DMS53 treated with DMSO at 0.1 percent for 48 hours (cell line): Measurements from ENCODE around the gene ZFPM1.

Source experiments
- DNase-seq: peaks from one replicate; lab custom pipeline; 2025; ENCODE audit not compliant: unreplicated experiment; lab: John Stamatoyannopoulos, UW

The ZFPM1 gene

GRCh38 chr16:88417684-88418476 lies 35.2 kb upstream of the ZFPM1 start:
- no peak for DNase-seq

- DNase-seq: no peak
Measured at GRCh38 chr16:88418869-88419268, 34.2 kb upstream of the ZFPM1 start.

DNA sequence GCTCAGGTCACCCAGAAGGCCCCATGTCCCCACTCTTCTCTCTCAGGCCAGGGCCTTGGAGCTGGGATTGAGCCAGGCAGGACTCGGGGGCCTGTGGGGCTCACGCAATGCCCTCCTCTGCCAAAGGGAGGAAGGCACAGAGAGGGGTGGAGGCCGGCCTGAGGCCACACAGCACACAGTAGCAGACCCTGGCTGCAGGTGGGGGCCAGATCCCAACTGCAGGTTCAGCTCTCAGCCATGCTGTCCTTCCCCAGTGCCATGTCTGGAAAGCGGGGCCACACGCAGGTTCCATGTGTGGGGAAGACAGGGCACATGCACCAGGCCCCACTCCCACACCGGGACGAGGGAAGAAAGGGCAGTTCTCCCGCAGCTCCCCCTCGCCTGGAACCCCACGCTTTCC lies 33.3 kb upstream of the ZFPM1 start:
- no peak for DNase-seq

DNA sequence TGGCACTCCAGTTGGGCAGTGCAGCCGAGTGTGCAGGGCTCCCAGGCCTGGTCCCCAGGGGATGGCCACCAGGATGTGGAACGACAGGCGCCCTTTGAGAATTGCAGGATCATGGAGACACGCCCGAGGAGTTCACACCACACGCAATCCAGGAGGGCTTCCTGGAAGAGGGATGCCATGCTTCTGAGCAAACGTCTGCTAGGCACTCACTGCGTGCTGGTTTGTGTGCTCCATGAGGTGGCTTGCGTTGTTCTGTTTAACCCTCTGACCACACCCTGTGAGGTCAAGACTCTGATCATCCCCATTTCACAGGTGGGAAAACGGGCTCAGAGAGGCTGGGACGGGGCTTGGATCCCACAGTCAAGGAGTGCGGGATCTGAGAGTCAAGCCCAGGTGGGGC lies 32.6 kb upstream of the ZFPM1 start:
- DNase-seq: no peak

DNA sequence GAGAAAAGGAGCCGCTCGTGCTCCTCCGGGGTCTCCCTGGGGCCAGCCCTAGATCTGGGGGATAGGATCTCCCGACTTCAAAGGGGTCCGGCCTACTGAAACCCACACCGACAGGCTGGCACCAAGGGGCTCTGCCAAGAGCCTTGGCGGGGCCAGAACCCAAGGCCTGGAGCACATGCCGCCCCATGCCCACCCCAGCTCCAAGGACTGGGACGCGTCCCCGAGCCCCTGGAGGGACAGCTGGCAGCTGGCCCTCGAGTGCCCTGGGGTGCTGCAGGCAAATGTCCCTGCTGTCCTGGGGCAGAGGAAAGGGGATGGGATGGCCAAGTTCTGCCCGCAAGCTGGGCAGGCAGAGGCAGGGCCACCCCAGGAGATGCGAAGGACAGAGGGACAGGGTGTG lies 31.8 kb upstream of the ZFPM1 start:
- DNase-seq: no peak

GRCh38 chr16:88421871-88422433 lies 31.1 kb upstream of the ZFPM1 start:
- DNase-seq: no peak

DNA sequence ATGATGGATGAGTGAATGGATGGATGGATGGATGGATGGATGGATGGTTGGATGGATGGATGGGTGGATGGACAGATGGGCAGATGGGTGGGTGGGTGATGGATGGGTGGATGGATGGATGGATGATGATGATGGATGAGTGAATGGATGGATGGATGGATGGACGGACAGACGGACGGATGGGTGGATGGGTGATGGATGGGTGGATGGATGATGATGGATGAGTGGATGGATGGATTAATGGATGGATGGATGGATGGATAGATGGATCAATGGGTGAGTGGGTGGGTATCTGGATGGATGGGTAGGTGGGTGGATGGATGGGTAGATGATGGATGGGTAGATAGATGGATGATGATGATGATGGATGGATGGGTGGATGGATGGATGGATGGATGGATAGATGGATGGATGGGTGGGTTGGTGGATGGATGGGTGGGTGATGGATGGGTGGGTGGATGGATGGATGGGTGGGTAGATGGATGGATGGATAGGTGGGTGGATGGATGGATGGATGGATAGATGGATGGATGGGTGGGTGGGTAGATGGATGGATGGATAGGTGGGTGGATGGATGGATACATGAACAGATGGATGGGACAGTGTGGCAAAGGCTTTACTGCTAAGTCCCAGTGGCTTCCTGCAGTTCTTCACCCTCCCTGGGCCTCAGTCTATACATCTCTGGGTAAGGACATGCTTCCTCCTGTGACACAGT lies 30.2 kb upstream of the ZFPM1 start:
- DNase-seq: no peak

DNA sequence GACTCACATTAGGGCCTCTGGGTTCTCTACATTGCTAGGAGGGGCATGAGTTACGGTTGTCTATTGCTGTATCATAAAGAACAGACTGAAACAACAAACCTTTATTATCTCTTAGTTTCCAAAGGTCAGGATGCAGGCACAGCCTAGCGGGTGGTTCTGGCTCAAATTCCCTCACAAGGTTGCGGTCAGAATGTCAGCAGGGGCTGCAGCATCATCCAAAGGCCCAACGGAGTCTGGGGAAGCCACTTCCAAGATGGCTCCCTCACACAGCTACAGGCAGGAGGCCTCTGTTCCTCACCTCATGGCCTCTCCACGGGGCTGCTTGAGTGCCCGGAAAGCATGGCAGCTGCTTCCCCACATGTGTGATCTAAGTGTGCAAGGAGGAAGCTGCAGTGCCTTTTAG lies 29.6 kb upstream of the ZFPM1 start:
- DNase-seq: no peak

DNA sequence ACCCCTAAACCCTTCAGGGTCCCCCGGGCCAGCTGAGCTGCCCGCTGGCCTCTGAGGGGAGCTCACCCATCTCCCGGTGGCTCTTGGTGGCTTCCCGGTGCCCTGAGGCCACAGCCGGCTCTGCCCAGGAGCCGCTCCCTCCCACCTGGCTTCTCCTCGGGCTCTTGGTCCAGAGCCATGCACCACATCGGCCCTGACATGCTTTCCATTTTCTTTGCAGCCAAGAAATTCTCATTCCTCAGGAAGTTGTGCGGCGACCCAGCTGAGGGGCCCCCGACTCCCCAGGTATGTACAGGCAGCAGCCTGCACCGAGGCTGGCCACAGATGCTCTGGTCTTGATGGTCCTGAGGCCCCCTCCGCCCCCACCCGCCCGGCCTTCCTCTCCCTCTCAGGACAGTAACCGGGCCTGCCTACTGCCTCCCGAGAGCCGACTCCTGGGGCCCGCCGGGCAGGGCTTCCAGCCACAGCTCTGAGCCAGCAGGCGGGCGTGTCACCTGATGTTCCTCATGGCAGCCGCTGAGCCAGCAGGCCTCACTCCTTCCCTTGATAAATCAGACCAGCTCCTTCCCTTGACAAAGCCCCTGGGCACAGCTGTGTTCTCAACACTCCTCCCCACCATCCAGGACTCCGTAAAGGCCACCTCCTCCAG lies 28.4 kb upstream of the ZFPM1 start:
- no peak for DNase-seq

- DNase-seq: no peak
Measured at GRCh38 chr16:88426018-88426417, 27.1 kb upstream of the ZFPM1 start.

DNA sequence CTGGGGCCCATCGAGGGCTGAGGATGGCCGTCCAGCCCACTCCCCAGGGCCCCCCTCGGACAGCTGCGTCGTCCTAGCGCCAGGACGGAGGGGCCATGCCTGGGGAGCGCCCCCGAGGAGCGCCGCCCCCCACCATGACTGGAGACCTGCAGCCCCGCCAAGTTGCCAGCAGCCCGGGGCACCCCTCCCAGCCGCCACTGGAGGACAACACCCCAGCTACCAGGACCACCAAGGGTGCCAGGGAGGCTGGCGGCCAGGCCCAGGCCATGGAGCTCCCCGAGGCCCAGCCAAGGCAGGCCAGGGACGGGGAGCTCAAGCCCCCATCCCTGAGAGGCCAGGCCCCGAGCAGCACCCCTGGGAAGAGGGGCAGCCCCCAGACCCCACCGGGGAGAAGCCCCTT lies 25.7 kb upstream of the ZFPM1 start:
- no peak for DNase-seq

GRCh38 chr16:88428156-88428555 lies 24.9 kb upstream of the ZFPM1 start:
- DNase-seq: no peak

DNA sequence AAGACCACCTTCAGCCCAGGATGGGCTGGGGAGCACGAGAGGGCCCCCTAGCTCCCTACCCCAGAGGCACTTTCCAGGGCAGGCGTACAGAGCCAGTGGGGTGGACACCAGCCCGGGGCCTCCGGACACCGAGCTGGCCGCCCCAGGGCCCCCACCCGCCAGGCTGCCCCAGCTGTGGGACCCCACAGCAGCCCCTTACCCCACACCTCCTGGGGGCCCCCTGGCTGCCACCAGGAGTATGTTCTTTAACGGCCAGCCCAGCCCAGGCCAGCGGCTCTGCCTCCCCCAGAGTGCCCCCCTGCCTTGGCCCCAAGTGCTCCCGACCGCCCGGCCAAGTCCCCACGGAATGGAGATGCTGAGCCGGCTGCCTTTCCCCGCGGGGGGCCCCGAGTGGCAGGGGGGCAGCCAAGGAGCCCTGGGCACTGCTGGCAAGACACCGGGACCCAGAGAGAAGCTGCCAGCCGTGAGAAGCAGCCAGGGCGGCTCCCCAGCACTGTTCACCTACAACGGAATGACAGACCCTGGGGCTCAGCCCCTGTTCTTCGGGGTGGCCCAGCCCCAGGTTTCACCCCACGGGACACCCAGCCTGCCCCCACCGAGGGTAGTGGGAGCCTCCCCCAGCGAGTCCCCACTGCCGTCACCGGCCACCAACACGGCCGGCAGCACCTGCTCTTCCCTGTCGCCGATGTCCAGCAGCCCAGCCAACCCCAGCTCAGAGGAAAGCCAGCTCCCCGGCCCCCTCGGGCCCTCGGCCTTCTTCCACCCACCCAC lies 24.3 kb upstream of the ZFPM1 start:
- no peak for DNase-seq

DNA sequence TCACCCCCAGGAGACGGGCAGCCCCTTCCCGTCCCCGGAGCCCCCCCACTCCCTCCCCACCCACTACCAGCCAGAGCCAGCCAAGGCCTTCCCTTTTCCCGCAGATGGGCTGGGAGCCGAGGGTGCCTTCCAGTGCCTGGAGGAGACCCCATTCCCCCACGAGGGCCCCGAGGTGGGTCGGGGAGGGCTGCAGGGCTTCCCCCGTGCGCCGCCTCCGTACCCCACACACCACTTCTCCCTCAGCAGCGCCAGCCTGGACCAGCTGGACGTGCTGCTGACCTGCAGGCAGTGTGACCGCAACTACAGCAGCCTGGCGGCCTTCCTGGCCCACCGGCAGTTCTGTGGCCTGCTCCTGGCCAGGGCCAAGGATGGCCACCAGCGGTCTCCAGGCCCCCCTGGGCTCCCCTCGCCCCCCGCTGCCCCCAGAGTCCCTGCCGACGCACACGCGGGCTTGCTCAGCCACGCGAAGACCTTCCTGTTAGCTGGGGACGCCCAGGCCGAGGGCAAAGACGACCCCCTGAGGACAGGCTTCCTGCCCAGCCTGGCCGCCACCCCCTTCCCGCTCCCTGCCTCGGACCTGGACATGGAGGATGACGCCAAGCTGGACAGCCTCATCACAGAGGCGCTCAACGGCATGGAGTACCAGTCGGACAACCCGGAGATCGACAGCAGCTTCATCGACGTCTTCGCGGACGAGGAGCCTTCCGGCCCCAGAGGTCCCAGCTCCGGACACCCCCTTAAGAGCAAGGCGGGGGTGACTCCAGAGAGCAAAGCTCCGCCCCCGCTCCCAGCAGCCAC lies 23.5 kb upstream of the ZFPM1 start:
- no peak for DNase-seq

- DNase-seq: no peak
Measured at GRCh38 chr16:88430185-88430523, 22.9 kb upstream of the ZFPM1 start.

DNA sequence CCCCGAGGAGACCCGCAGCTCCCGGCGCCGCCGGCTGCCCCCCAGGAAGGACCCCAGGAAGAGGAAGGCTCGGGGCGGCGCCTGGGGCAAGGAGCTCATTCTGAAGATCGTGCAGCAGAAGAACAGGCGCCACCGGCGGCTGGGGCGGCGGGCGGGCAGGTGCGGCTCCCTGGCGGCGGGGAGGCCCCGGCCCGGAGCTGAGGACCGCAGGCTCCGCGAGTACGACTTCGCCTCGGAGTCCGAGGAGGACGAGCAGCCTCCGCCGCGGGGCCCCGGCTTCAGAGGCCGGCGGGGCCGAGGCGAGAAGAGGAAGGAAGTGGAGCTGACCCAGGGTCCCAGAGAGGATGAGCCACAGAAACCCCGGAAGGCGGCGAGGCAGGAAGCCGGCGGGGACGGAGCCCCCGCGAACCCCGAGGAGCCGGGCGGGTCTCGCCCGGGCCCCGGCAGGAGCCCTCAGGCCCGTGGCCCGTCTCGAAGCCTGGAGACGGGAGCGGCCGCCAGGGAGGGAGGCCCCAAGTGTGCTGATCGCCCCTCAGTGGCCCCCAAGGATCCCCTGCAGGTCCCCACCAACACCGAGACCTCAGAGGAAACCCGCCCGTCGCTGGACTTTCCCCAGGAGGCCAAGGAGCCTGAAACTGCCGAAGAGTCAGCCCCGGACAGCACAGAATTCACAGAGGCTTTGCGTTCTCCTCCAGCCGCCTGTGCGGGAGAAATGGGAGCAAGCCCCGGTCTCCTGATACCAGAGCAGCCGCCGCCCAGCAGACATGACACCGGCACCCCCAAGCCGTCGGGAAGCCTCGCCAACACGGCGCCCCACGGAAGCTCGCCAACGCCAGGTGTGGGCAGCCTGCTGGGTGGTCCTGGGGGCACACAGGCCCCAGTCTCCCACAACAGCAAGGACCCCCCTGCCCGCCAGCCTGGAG lies 22.3 kb upstream of the ZFPM1 start:
- no peak for DNase-seq

- no peak for DNase-seq
Measured at GRCh38 chr16:88431651-88432050, 21.4 kb upstream of the ZFPM1 start.

DNA sequence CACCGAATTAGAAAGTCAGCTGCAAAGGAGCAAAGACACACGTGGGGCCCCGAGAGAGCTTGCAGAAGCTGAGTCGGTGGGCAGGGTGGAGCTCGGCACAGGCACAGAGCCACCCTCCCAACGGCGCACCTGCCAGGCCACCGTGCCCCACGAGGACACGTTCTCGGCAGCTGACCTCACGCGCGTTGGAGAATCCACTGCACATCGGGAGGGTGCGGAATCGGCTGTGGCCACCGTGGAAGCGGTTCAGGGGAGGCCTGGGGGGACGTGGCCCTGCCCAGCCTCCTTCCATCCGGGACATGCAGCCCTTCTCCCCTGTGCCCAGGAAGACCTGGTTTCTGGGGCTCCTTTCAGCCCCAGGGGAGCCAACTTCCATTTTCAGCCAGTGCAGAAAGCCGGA lies 20.9 kb upstream of the ZFPM1 start:
- no peak for DNase-seq

- DNase-seq: no peak
Measured at GRCh38 chr16:88432753-88433152, 20.3 kb upstream of the ZFPM1 start.
